CD4-positive, alpha-beta memory T cell (primary cell): ENCODE measurements around the gene LBHD2. TPM values are rescaled to one million over a fixed set of nuclear protein-coding genes. Genes with fewer than 3 reads are reported as not detected.

Experiments
- CTCF ChIA-PET: fragments of 350-600 bp; sonication (Branson Sonifier 250); formaldehyde crosslinking; loops from one replicate; lab custom pipeline; 2021; ENCODE audit warnings: inconsistent platforms; ENCODE audit not compliant: partially characterized antibody; lab: Charles Lee
- POLR2A ChIA-PET: fragments of 350-600 bp; sonication (Branson Sonifier 250); formaldehyde crosslinking; loops from one replicate; lab custom pipeline; 2021; ENCODE audit not compliant: partially characterized antibody; lab: Charles Lee
- DNase-seq, 5 donors: peaks; one replicate each; pipeline versions ENCODE4 v3.0.0 to v3.0.0-alpha.2; 2020 to 2022; ENCODE audit warnings: mixed read lengths in 1 of 5
- H3K27ac ChIP-seq: one replicate; pipeline ENCODE4 v1.7.0; 2013; ENCODE audit warnings: low read depth, low read length
- H3K27me3 ChIP-seq: 2 replicates; pipeline ENCODE4 v1.7.0; 2013; ENCODE audit warnings: mild to moderate bottlenecking, low read length, moderate library complexity; ENCODE audit not compliant: insufficient read depth
- H3K36me3 ChIP-seq: 2 replicates; pipeline ENCODE4 v1.7.0; 2013; ENCODE audit warnings: mild to moderate bottlenecking, low read length, moderate library complexity; ENCODE audit not compliant: insufficient read depth
- H3K4me1 ChIP-seq: 2 replicates; pipeline ENCODE4 v1.7.0; 2013; ENCODE audit warnings: mild to moderate bottlenecking, low read length, moderate library complexity; ENCODE audit not compliant: insufficient read depth
- H3K4me3 ChIP-seq, 2 donors: one replicate each; pipeline ENCODE4 v1.7.0; 2013; ENCODE audit warnings: low read length in 2 of 2, mild to moderate bottlenecking in 1 of 2
- H3K9me3 ChIP-seq, 2 donors: one replicate each; pipeline ENCODE4 v1.7.0; 2013; ENCODE audit warnings: low read length in 2 of 2, control low read depth in 1 of 2; ENCODE audit not compliant: control insufficient read depth in 1 of 2
- H3K27ac Mint-ChIP-seq, 7 donors: one replicate each; pipeline ENCODE4 v1.8.0; 2020 to 2021; ENCODE audit warnings: mixed read lengths in 7 of 7, mild to moderate bottlenecking in 6 of 7, inconsistent platforms in 3 of 7, moderate library complexity in 3 of 7
- H3K27me3 Mint-ChIP-seq, 2 donors: one replicate each; pipeline ENCODE4 v1.8.0; 2020 to 2021; ENCODE audit warnings: mixed read lengths in 2 of 2
- H3K36me3 Mint-ChIP-seq, 2 donors: one replicate each; pipeline ENCODE4 v1.8.0; 2020 to 2021; ENCODE audit warnings: mixed read lengths in 2 of 2, inconsistent platforms in 1 of 2, mild to moderate bottlenecking in 1 of 2
- H3K4me1 Mint-ChIP-seq, 4 donors: one replicate each; pipeline ENCODE4 v1.8.0; 2020 to 2021; ENCODE audit warnings: mixed read lengths in 4 of 4, mild to moderate bottlenecking in 1 of 4
- H3K4me3 Mint-ChIP-seq, 8 donors: one replicate each; pipeline ENCODE4 v1.8.0; 2020 to 2021; ENCODE audit warnings: mixed read lengths in 8 of 8, mild to moderate bottlenecking in 7 of 8, moderate library complexity in 6 of 8, inconsistent platforms in 3 of 8
- H3K9me3 Mint-ChIP-seq, 8 donors: one replicate each; pipeline ENCODE4 v1.8.0; 2020 to 2021; ENCODE audit warnings: mixed read lengths in 8 of 8, mild to moderate bottlenecking in 5 of 8, inconsistent platforms in 3 of 8, moderate library complexity in 1 of 8
- intact Hi-C: fragments of 100-400 bp; cut with micrococcal nuclease; formaldehyde crosslinking; loops from one replicate; pipeline ENCODE4 v1.15.1; 2023
- polyA plus RNA-seq, 2 donors: library from polyadenylated mRNA; unstranded; fragments of 300-500 nt; fragmentation: Illumina TruSeq; gene quantifications; one replicate each; pipeline ENCODE4 v1.2.3, GENCODE V29; 2021
- total RNA-seq, 2 experiments: library from RNA; stranded (reverse); gene quantifications; one replicate each; pipeline ENCODE4 v1.2.3, GENCODE V29; 2021

The LBHD2 gene
- total and polyA plus RNA-seq, 4 experiments from 2014 or later = not detected

DNA sequence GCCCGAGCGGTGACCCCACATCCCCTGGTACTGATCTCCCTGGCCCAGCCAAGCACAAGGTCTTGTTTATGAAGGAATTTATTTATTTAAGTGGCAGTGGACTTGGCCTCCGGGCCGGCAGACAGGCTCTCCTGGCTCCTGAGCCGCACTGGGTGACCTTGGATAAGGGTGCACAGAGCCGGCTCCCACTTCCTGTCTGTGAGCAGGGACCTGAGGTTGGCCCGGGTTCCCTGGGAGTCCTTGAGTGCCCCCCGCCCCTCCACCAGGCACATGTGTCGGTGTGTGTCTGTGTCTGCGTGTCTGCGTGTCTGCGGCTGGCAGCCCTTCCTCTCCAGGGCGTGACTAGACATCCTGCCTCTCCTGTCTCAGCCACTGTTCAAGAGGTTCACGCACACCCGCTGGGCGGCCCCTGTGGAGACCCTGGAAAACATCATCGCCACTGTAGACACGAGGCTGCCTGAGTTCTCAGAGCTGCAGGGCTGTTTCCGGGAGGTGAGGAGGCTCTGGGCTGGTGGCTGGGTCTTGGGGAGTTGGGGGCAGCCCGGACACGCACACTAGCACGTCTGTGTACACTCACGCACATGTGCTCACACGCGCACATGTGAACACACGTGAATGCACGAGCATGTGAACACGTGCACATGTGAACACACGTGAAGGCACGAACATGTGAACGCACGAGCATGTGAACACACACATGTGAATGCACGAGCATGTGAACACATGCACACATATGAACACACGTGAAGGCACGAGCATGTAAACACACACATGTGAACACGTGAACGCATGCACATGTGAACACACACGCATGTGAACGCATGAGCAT is 48.6 kb downstream of the LBHD2 start:
- DNase-seq = no peak
- Histone ChIP-seq H3K9me3 (no peaks in the 10 kb centered on the region), H3K27ac (no peak overlapping the region), H3K4me1 (no peaks in the 10 kb centered on the region), H3K4me3 (no peak overlapping the region), H3K36me3 (no peaks in the 10 kb centered on the region), H3K27me3 (no peaks in the 10 kb centered on the region)
- H3K9me3 Mint-ChIP-seq = no peaks in the 10 kb centered on the region
- peaks cover 3 to 4% of the 10 kb centered on the region in 2 donors for H3K27me3 Mint-ChIP-seq
- H3K27ac Mint-ChIP-seq = no peak overlapping the region
- H3K4me1 Mint-ChIP-seq = no peaks in the 10 kb centered on the region
- H3K4me3 Mint-ChIP-seq = no peak overlapping the region
- ChIA-PET POLR2A (no interaction called here), CTCF (no interaction called here)
- no peaks in the 10 kb centered on the region for H3K36me3 Mint-ChIP-seq
- intact Hi-C loops = no loop called here

GRCh38 chr14:103133210-103134140 is 49.5 kb downstream of the LBHD2 start:
- no peak for DNase-seq
- H3K27me3 ChIP-seq = no peaks in the 10 kb centered on the region
- Mint-ChIP-seq H3K36me3 (no peaks in the 10 kb centered on the region), H3K27me3 (peaks cover 2 to 4% of the 10 kb centered on the region in 2 donors), H3K4me3 (no peak overlapping the region), H3K27ac (no peak overlapping the region), H3K9me3 (no peaks in the 10 kb centered on the region), H3K4me1 (no peaks in the 10 kb centered on the region)
- H3K27ac ChIP-seq = no peak overlapping the region
- CTCF ChIA-PET = no interaction called here
- H3K4me1 ChIP-seq = no peaks in the 10 kb centered on the region
- H3K4me3 ChIP-seq = no peak overlapping the region
- intact Hi-C loops = no loop called here
- H3K36me3 ChIP-seq = no peaks in the 10 kb centered on the region
- POLR2A ChIA-PET = no interaction called here
- H3K9me3 ChIP-seq = no peaks in the 10 kb centered on the region

- no peak overlapping the region for H3K27ac ChIP-seq
- H3K4me1 ChIP-seq = no peaks in the 10 kb centered on the region
- H3K27me3 ChIP-seq = no peaks in the 10 kb centered on the region
- no peaks in the 10 kb centered on the region for H3K9me3 ChIP-seq
- DNase-seq = no peak
- intact Hi-C loops = no loop called here
- Mint-ChIP-seq H3K4me1 (no peaks in the 10 kb centered on the region), H3K4me3 (no peak overlapping the region), H3K27ac (no peak overlapping the region), H3K27me3 (peaks cover 1 to 2% of the 10 kb centered on the region in 2 donors), H3K36me3 (no peaks in the 10 kb centered on the region), H3K9me3 (no peaks in the 10 kb centered on the region)
- H3K4me3 ChIP-seq = no peak overlapping the region
- no peaks in the 10 kb centered on the region for H3K36me3 ChIP-seq
- CTCF ChIA-PET = no interaction called here
- POLR2A ChIA-PET = no interaction called here
Measured at GRCh38 chr14:103134405-103134804, 50.4 kb downstream of the LBHD2 start.

- H3K27ac Mint-ChIP-seq = no peak overlapping the region
- H3K36me3 Mint-ChIP-seq = no peaks in the 10 kb centered on the region
- no peak for DNase-seq
- peaks cover 4 to 5% of the 10 kb centered on the region in 2 donors for H3K27me3 Mint-ChIP-seq
- Histone ChIP-seq H3K27me3 (no peaks in the 10 kb centered on the region), H3K4me3 (no peak overlapping the region), H3K9me3 (no peaks in the 10 kb centered on the region), H3K36me3 (no peaks in the 10 kb centered on the region), H3K4me1 (no peaks in the 10 kb centered on the region), H3K27ac (no peak overlapping the region)
- H3K4me3 Mint-ChIP-seq = no peak overlapping the region
- no peaks in the 10 kb centered on the region for H3K4me1 Mint-ChIP-seq
- H3K9me3 Mint-ChIP-seq = no peaks in the 10 kb centered on the region
- POLR2A ChIA-PET = no interaction called here
- intact Hi-C loops = no loop called here
- CTCF ChIA-PET = interaction anchor here (0.6 kb wide), 1 partner anchor 786 kb away, joined by 5 read pairs; no protein-coding TSS in a partner anchor
Measured at GRCh38 chr14:103134919-103135318, 50.9 kb downstream of the LBHD2 start.

DNA sequence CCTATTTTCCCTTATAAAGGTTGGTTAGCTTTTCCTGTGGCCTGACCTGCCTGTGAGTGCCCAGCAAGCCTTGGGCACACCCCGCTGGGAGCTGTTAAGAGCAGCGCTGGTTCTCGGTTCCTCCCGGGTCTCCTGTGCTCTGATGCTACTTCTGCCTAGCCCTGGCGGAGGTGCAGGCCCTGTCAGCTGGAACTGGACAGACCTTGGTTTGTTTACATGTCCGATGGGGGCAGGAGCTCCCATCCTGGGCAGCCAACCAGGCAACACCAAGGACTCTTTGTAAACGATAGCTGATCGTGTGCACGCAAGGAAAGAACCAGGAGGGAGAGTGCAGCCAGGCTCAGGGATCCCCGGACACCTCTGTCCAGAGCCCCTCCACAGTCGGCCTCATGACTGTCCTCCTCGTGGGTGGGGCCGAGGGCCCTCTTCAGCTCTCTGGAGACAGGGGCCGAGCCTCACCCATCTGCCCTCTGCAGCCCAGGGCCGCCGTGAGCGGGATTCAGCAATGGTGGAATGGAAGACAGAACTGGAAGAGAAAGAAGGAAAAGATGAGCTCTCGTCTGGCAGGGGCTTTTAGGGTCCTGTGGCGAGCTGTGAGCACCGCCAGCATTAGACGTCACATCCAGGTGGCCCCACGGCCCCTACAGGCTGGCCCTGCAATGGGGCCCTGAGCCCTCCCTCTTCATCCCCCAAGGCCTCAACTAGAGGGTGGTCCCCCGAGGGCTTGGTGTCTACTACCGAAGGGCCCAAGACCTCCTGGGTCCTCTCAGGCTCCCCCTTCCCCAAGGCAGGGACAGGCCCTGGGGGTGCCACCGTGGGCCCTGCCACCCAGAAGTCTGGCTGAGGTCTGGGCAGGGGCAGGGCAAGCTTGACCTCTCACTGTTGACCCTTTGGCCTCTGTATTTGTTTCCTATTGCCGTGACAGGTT is 51.6 kb downstream of the LBHD2 start:
- ChIA-PET CTCF (interaction anchor here (0.6 to 1.5 kb wide), 2 partner anchors 31 to 785 kb away, joined by 4 to 5 read pairs; no protein-coding TSS in a partner anchor), POLR2A (no interaction called here)
- no peaks in the 10 kb centered on the region for H3K4me1 ChIP-seq
- intact Hi-C loops = no loop called here
- H3K4me3 ChIP-seq = no peak overlapping the region
- H3K27ac Mint-ChIP-seq = no peak overlapping the region
- peaks cover 8 to 10% of the 10 kb centered on the region in 2 donors for H3K27me3 Mint-ChIP-seq
- H3K36me3 Mint-ChIP-seq = no peaks in the 10 kb centered on the region
- H3K27me3 ChIP-seq = no peaks in the 10 kb centered on the region
- H3K4me3 Mint-ChIP-seq = no peak overlapping the region
- no peaks in the 10 kb centered on the region for H3K9me3 Mint-ChIP-seq
- DNase-seq = no peak
- peaks cover under 1 to 4% (median 4%) of the 10 kb centered on the region in 4 donors for H3K4me1 Mint-ChIP-seq
- no peak overlapping the region for H3K27ac ChIP-seq
- H3K9me3 ChIP-seq = no peaks in the 10 kb centered on the region
- no peaks in the 10 kb centered on the region for H3K36me3 ChIP-seq

DNA sequence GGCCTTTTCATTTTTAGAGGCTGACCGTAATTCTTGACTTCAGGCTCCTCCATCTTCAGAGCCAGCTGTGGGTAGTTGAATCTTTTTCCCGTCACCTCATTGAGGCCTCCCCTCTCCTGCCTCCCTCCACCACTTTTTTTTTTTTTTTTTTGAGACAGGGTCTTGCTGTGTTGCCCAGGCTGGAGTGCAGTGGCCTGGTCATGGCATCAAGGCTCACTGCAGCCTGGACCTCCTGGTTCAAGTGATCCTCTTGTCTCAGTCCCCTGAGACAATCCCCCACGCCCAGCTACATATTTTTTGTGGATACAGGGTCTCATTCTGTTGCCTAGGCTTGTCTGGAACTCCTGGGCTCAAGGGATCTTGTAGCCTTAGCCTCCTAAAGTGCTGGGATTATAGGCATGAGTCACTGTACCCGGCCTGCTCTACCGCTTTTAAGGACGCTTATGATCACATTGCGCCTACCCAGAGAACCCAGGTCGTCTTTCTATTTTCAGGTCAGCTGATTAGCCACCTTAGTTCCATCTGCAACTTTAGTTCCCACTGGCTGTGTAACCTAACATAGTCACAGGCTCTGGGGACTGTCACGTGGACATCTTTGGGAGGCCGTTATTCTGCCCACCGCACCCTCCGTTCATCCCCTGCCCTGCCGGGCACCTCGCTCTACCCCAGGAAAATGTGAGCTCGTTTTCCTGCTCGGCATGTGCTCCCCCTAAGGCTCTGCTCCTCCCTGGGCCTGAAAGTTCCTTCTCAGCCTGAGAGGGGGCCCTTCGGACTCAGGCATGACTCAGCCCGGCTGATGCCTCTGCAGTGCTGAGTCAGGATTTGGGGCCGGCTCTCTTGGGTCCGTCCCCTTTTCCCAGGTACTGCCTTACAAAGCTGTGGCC is 52.6 kb downstream of the LBHD2 start:
- no peak for DNase-seq
- POLR2A ChIA-PET = no interaction called here
- Mint-ChIP-seq H3K27me3 (peaks cover 12 to 15% of the 10 kb centered on the region in 2 donors), H3K27ac (no peak overlapping the region), H3K4me3 (no peak overlapping the region), H3K36me3 (no peaks in the 10 kb centered on the region), H3K9me3 (no peaks in the 10 kb centered on the region), H3K4me1 (peaks cover 5 to 13% (median 6%) of the 10 kb centered on the region in 4 donors)
- CTCF ChIA-PET = interaction anchor here (0.9 to 1.5 kb wide), 2 partner anchors 30 to 32 kb away, joined by 3 to 4 read pairs; no protein-coding TSS in a partner anchor
- Histone ChIP-seq H3K27ac (no peak overlapping the region), H3K4me3 (no peak overlapping the region), H3K27me3 (no peaks in the 10 kb centered on the region), H3K4me1 (no peaks in the 10 kb centered on the region), H3K9me3 (no peaks in the 10 kb centered on the region), H3K36me3 (no peaks in the 10 kb centered on the region)
- intact Hi-C loops = no loop called here
